Measurements from ENCODE around the gene ABCC5.
A peak's percentile ranks its signal among the peaks of the same experiment; 100 is the strongest.
"Not testable (repeated sequence)": the region's sequence is repeated elsewhere in the genome, so short reads cannot be mapped to it uniquely, and the experiment has no call there.

ABCC5 gene

DNA sequence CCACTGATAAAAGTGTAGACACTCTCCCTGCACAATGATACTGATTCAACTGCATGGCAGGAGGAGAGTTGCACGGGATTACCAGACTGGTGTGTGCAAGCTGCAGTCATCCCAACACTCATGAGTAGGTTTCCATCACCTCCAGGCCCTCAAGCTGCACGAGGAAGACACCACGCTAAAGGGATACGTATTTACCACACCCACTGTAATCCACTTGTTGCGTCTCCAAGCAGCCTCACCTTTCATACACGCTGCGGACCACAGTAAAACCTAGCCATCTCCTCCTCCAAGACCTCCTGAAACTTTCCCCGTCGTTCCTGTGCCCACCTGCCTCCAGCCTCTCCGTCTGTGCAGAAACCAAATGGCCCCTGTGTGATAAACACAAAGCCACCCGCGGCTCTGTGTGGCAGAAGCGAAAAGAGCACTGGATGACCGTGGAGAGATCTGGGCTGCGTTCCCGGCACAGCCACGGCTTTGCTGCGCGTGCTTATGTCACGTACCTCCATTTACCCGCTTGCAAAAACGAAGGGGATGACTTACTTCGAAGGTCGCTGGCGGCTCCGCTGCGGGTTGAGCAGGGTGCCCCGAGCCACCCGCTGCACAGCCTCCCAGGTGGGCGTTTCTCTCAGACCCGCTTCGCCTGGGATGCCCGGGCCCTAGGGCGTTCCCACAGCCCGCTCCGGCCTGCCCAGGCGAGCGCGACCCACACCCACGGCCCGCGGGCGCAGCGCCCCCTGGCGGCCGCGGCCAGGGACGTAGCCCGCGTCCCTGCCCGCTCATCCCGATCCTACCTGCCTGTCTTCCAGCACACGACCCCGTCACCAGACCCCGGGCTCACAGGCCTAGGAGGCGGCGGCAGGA, 643 bp downstream of the ABCC5 start:
- peak overlapping the region; percentile 98 for H3K4me3 ChIP-seq (ENCODE audit: low read depth, low read length)

DNA sequence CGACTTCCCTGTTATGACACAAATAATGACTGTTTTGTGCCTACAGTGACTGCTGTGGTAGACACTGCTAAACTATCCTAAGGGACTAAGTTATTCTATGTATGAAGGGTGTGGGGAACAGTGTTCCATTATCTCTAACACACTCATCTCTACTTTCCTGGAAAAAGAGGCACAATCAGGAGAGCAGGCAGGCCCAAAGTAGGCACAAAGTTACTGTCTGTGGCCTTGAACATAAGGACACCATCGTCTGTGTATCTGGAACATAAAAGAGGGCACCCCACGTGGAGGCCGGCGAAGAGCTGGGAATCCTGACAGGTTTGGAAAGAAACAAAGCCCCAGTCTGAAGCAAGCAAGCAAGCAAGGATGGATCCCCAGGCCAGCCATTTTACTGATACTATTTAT, 1.5 kb downstream of the ABCC5 start:
- no peak overlapping the region for H3K4me3 ChIP-seq (ENCODE audit: low read depth, low read length)

DNA sequence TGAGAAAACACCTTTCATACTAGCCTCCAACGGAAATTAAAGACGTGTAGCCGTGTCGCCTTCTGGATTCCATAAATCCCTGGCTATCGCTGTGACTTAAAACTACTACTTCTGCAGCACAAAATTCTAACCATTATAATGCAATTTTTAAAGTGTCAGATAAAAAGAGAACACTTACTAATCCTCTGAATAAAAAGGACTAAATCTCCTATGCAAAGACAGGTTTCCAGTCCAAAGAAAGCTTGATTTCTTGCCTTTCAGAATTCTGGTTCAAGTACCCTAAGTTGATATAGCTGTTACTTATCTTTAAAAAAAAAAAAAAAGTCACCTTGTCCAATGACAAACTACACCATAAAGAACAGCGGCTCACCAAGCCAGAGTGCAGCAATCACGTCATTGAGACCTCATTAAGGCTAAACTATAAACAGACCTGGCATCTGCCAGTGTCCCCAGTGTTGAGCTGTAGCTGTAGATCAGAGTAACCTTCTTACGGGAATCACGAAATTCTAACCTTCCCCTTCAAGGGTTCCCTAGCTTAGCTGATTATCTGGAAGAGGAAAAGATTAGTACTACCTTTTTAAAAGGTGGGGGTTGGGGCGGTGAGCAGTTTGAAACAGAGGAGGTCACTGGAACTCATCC, 2.2 kb downstream of the ABCC5 start:
- H3K4me3 ChIP-seq (ENCODE audit: low read depth, low read length), result no peak overlapping the region

DNA sequence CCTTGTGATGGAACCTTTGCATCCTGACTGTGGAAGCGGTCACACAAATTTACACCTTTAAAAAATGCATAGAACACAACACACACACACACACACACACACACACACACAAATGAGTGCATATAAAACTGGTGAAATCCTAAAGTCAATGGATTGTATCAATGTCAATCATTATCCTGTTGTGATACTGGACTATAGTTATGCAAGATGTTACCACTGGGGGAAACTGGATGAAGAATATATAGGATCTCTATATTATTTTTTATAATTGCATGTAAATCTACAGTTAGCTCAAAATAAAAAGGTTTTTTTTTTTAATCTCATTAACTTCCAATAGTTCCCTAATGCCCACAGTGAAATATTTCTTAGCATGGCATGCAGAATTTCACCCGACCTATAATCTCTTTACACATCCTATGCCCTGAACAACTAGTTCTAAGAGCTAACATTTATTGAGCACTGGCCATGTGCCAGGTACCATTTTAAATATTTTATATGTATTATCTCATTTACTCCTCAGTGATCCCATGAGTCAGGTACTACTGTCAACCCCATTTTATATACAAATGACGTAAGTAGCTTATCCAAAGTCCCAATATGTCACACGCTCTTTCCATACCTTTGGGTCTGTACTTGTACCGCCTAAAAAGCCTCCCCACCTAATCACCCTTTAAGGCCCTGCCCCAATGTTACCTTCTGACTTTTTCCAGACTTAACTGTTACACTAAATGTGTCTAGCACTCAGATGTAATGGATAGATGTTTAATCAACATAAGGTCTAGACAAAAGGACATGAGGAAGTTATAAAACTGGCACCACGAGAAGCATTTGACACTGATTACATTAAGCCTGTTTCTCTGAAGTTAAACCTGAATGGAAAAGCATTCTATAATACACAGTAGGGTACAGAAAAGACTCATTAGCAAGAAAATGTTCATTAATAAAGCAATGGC, 5.5 kb downstream of the ABCC5 start:
- H3K4me3 ChIP-seq (ENCODE audit: low read depth, low read length), result no peak overlapping the region

DNA sequence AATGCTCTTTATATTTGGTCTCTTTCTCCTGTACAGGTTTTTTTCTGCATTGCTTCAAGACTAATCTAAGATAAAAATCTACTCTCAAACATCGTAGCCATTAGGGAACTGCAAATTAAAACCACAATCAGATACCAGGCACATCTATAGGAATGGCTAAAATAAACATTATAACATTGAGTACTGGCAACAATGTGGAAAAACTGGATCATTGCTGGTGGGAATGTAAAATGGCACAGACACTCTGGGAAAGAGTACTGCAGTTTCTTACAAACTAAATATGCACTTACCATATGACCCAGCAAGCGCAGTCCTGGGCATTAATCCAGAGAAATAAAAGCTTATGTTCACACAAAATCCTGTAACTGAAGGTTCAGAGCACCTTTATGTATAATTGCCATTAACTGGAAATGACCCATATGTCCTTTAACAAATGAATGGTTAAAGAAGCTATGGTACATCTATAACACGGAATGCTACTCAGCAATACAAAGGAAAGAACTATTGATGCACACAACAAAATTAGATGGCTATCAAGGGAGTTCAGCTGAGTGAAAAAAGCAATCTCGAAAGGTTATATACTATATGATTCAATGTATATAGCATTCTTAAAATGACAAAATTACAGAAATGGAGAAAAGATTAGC, 6.3 kb downstream of the ABCC5 start:
- no peak overlapping the region for H3K4me3 ChIP-seq (ENCODE audit: low read depth, low read length)

DNA sequence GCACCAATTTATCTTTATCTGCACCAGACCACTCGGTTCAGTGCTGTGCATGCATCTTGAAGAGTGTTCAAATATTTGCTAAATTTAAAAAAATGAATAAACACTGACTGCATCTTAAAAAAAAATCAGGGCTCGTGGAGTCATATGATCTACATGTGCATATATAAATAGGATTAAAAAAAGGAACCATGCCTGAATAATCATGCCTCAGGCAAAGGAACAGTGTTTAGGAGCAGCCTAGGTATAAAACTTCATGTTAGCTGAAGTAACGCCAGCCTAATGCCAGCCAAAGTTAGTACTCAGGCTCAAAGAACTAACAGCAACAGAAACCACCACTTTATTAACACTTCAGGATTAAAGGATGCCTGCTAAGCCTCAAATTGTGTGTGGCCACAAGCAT, 9.5 kb downstream of the ABCC5 start:
- no peak overlapping the region for H3K4me3 ChIP-seq (ENCODE audit: low read depth, low read length)

DNA sequence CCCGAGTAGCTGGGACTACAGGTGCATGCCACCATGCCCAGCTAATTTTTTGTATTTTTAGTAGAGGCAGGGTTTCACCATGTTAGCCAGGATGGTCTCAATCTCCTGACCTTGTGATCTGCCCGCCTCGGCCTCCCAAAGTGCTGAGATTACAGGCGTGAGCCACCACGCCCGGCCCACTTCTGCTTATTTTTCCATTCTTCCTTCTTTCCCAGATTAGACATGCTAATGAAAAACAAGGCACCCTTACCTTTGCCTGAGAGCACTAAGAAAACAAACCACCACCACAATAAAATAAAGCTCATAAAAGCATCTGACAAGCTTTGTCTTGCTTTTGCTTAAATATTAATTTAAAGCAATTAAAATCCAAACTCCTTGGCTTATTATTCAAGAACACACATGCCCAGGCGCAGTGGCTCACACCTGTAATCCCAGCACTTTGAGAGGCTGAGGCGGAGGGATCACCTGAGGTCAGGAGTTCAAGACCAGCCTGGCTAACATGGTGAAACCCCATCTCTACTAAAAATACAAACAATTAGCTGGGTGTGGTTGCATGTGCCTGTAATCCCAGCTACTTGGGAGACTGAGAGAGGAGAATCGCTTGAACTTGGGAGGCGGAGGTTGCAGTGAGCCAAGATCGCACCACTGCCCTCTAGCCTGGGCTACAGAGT, 10.4 kb downstream of the ABCC5 start:
- not testable (repeated sequence) for H3K4me3 ChIP-seq (ENCODE audit: low read depth, low read length)

DNA sequence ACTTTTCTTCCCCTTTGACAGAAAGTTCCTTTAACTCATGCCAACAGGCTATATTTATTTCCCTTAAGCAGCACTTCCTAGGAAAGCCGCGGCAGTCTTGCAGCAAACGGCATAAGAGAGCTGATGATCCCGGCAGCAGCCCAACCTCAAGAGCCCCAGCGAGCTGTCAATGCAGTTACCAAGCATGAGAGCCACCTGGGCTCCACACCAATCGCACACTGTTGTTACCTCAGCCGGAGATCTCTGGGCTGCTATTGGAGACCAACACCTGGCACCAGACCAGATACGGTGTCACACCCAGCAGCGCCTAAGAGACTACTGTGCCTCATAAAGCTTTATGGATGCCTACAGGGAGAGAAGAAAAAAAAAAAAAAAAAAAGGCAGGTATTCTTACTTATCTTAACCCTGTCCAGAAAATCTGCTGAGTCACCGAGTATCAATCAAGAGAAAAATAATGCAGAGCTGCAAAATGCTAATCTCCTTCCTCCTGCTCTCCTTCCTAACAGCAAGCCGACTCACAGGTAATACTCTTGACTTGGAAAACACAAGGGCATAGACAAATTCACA, 11.7 kb downstream of the ABCC5 start:
- H3K4me3 ChIP-seq (ENCODE audit: low read depth, low read length), result no peak overlapping the region

DNA sequence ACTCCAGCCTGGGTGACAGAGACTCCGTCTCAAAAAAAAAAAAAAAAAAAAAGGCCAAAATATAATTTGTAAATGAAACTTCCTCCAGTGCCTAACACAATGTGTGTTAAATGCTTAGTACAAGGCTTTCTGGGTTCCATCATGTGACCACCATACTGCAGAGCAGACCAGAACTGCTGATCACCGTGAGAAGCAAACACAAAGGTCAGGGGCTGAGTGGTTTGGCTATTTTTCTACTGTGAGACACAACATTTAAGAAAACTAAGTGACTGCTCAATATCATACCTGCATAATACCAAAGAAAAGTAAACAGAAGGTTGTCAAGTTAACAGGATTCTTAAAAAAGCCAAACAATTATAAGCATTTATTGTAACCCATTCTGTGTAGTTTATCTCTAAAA, 13.2 kb downstream of the ABCC5 start:
- no peak overlapping the region for H3K4me3 ChIP-seq (ENCODE audit: low read depth, low read length)

DNA sequence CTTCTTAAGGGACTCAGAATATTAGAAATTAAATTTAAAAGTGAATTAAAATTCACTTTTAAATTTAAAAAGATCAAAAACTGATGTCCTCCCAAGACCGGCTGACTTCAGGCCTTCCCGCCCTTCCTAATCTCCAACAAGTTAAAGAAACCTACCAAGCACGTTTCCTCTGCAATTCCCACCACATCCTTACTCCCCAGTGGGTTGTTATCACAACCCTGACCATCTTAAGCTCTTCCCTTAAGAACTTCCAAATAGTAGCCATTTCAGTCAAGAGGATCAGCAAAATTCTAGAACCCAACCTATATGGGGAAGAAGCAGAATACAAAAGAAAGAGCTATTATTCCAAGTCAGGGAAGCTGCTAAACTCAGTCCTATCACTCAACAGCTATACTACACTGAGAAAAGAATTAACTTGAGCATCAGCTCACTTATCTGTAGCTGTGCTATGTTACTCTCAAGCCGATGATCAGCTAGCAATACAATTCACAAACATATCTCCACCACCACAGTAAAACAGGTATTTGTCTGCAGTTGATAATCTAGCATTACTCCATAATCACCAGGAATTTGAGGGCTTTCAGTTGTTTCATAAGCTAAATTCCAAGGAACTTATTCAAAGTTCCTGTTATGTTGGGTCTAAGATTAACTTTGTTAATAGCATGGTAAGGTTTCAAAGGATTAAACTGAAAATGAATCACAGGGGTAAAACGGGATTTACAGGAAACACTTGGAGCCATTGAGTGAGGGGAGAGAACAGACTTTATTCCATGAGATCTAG, 14.3 kb downstream of the ABCC5 start:
- H3K4me3 ChIP-seq (ENCODE audit: low read depth, low read length), result no peak overlapping the region

DNA sequence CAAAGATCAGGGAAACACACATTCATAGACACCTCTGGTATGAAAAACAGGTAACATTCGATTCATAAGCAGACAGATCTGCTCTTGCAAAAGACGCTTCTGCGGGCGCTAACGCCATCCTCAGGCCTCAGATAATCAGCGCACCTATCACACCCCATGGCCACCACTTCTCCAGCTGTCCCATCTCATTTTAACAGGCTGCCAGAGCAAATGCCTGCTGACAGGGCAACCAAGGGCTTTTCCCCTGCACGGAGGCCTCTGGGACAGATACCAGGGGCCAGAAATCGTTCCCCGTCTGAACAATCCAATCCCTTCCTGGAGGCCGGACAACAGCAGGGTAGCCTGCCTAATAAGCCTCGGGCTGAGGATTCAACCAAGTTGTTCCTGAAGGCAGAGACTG, 15.2 kb downstream of the ABCC5 start:
- H3K4me3 ChIP-seq (ENCODE audit: low read depth, low read length), result no peak overlapping the region

DNA sequence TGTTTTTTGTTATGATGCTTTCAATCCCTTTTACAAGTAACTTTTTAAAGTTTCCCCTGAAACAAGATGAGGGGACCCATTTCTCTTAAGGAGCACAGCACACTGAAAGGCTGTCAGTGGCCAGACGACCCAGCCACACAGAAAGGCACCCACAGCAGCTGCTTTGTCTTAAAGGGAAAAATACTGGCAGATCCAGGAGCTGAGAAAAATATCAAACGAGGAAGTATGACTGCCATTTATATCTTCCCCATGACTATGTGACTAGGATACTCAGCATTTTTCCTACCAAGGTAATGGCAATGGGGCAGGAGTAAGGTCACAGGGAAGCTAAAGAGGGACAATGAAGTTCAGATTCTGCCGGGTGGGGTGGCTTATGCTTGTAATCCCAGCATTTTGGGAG, 15.9 kb downstream of the ABCC5 start:
- H3K4me3 ChIP-seq (ENCODE audit: low read depth, low read length), result no peak overlapping the region

DNA sequence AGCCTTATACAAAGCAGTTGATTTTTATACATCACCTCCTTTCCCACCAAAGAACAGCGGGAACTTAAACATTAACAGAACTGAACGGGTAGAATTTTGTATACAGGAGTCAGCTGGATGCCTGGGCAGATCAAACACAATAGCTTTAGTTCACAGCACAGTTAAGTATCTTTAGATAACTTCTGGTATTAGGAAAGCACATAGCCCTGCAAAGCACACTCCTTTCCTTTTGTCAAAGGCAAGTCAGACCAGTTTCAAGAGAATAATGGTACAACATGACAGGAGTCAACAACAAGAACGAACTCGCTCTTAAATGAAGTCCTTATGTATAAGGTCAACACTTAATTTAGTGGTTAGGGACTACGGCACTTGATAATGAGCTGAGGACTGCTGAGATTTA, 26.3 kb downstream of the ABCC5 start:
- no peak overlapping the region for H3K4me3 ChIP-seq (ENCODE audit: low read depth, low read length)

DNA sequence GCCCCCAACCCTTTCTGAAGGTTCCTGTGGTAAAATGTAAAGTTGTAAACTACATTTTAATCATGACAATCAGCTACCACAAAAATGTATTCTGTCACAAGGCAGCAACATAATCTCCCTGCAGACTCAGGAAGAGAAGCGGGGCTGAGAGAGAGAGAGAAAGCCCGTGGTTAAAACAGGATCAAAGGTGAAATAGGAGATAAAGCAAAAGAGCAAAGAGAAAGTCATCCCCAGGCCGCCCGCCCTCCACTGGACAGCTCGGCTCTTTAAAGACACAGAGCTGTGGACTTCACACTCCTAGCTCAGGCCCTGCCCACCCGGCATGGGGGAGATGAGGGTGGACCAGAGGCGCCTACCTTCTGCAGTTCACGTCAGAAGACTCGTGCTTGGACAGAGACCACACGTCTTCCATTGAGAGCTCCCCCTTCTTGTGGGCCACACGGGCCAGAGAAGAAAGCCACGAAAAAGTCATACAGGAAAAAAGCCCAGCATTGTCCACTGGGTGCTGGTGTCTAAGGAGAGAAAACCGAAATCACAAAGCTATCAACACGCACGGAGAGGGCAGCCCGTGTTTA, 29.4 kb downstream of the ABCC5 start:
- no peak overlapping the region for H3K4me3 ChIP-seq (ENCODE audit: low read depth, low read length)

DNA sequence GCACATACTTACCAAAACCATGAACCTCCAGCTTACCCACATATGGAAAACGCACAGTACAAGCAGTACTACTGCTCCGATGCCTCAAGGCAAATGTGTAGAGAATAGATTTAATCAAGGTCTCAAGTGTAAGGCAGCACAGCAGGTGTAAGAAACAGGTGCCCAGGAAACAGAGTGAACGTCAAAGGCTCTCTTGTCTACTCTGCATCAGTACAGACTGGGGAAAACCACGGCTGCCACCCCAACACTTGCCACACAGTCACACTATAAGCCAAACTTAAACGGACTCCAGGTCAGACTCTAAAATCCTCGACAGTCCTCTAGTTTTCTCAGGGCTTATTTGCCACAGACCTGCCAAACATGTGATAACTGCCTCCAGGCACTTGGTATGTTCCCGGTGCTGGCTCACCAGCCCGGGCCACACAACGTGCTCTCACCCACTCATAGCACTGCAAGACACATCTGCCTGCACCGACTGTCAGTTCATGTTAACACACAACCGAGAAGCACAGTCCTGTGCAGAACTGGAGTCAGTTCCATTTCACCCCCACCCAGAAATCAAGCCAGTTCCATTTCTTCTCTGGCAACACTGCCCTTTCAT, 30.6 kb downstream of the ABCC5 start:
- H3K4me3 ChIP-seq (ENCODE audit: low read depth, low read length), result no peak overlapping the region

DNA sequence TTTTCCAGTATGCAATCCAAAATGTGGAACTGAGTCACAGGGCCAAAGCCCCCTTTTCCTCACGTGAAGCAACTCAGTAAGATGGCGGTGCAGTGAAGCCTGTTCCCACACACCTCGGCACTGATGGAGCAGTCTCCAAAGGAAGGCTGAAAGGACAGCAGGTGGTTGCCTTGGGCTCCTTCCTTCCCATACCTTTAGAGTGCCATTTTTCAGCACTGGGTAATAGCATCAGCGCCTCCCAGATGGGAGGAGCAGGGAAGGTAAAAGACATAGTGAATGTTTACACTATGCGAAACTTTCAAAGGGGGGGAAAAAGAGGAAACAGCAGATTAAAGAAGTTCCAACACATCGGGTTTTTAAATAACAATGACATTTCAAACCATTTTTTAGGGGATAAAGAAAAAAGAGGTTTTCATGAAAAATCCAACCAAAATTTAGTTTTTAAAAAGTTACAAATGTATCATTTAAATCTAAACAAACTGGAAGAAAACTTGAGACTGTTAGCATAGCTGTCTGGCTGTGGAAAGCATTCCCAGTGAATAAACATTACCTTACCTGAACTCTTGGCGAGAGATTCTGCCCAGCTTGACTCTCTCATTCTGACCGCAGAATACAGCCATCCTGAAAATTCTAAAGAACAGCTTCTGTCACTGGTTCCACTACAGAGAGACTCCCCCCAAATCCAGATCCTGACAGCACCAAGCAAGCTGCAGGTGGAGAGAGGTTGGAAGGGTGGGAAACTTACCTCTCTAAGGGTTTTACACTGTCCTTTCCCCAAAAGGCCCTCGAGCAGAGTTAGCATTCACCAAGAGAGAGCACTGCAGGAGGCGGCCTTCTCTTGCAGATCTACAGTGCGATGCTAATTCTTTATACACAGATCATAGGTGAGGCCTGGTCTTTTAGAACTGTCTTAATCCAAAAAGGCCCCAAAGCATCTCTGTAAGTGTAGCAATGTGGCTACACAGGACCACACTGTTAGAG, 32.6 kb downstream of the ABCC5 start:
- no peak overlapping the region for H3K4me3 ChIP-seq (ENCODE audit: low read depth, low read length)

DNA sequence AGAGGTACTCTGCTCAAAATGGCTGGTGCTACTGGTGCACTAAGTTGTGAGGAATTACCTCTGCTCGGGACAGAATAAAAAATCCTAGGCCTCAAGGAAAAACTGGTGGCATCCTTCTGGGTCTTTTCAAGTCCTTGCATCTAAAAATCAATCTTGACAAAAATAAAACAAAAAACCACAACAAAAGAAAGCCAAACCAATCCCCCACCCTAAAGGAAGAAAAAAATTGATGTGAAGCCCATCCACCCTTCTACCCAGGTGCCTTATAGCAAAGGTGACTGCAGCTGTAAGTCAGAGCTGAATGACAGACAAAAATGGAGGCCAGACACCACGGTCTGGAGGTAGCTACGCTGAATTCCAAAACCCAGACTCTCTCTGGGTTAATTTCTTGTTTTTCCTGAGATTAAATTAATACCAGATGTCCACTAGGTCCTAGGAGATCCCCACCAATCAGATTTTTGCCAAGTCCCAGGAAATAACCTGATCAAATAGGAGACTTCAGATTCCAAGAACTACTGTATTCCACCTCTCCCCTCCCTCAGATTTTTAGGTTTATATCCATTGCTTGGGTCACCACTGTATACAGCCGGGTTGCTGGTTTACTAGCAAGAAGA, 33.5 kb downstream of the ABCC5 start:
- H3K4me3 ChIP-seq (ENCODE audit: low read depth, low read length), result no peak overlapping the region
